ENCODE measurements around the gene RAE1.

Gene RAE1

GRCh38 chr20:57388953-57389694, 38.1 kb downstream of the RAE1 start:
- DNase-seq (ENCODE audit: low spot score) = peak; percentile 78

- no peak for DNase-seq (ENCODE audit: low spot score)
Observed at GRCh38 chr20:57389695-57390603, 38.9 kb downstream of the RAE1 start.

GRCh38 chr20:57390604-57391438, 39.8 kb downstream of the RAE1 start, which contains the start of gene RBM38:
Gene RBM38, plus strand, starts transcription at chr20:57391396. Its CDS starts 186 bp downstream, at chr20:57391582.
- DNase-seq (ENCODE audit: low spot score) = peak; percentile 75

- peak; percentile 28 for DNase-seq (ENCODE audit: low spot score)
Observed at GRCh38 chr20:57391439-57392301, 40.6 kb downstream of the RAE1 start.

- DNase-seq (ENCODE audit: low spot score) = peak; percentile 48
Observed at GRCh38 chr20:57392512-57393271, 41.6 kb downstream of the RAE1 start.

GRCh38 chr20:57393321-57394120, 42.5 kb downstream of the RAE1 start:
- no peak for DNase-seq (ENCODE audit: low spot score)

- DNase-seq (ENCODE audit: low spot score) = no peak
Observed at GRCh38 chr20:57394121-57395082, 43.3 kb downstream of the RAE1 start.

GRCh38 chr20:57395111-57395966, 44.3 kb downstream of the RAE1 start:
- DNase-seq (ENCODE audit: low spot score) = peak; percentile 97

GRCh38 chr20:57396212-57396983, 45.3 kb downstream of the RAE1 start:
- DNase-seq (ENCODE audit: low spot score) = no peak

- no peak for DNase-seq (ENCODE audit: low spot score)
Observed at GRCh38 chr20:57396984-57397692, 46.1 kb downstream of the RAE1 start.

- peak; percentile 38 for DNase-seq (ENCODE audit: low spot score)
Observed at GRCh38 chr20:57397693-57398108, 46.6 kb downstream of the RAE1 start.

GRCh38 chr20:57398231-57398821, 47.3 kb downstream of the RAE1 start:
- no peak for DNase-seq (ENCODE audit: low spot score)

- DNase-seq (ENCODE audit: low spot score) = no peak
Observed at GRCh38 chr20:57398901-57399535, 48.0 kb downstream of the RAE1 start.

- DNase-seq (ENCODE audit: low spot score) = no peak
Observed at GRCh38 chr20:57399587-57400155, 48.6 kb downstream of the RAE1 start.
